Ishikawa (cell line): ENCODE data around the gene FBXL20.

Source experiments
- CEBPB ChIP-seq: IDR thresholded peaks from 2 replicates; pipeline ENCODE4 v1.6.1; 2012
- CREB1 ChIP-seq: IDR thresholded peaks from 2 replicates; pipeline ENCODE4 v1.6.1; 2012; ENCODE audit warnings: low read depth
- EGR1 ChIP-seq: IDR thresholded peaks from 2 replicates; pipeline ENCODE4 v1.6.1; 2012
- EP300 ChIP-seq: IDR thresholded peaks from 2 replicates; pipeline ENCODE4 v1.6.1; 2012; ENCODE audit warnings: borderline replicate concordance
- FOXM1 ChIP-seq: IDR thresholded peaks from 2 replicates; pipeline ENCODE4 v1.6.1; 2012; ENCODE audit warnings: low read depth, borderline replicate concordance
- MAX ChIP-seq: IDR thresholded peaks from 2 replicates; pipeline ENCODE4 v1.6.1; 2012
- NFIC ChIP-seq: IDR thresholded peaks from 2 replicates; pipeline ENCODE4 v1.6.1; 2012
- RAD21 ChIP-seq: IDR thresholded peaks from 2 replicates; pipeline ENCODE4 v1.6.1; 2012; ENCODE audit warnings: low read depth
- REST ChIP-seq: IDR thresholded peaks from 2 replicates; pipeline ENCODE4 v1.6.1; 2012; ENCODE audit warnings: low read depth, mild to moderate bottlenecking
- TAF1 ChIP-seq: IDR thresholded peaks from 2 replicates; pipeline ENCODE4 v1.6.1; 2012; ENCODE audit warnings: low read depth, mild to moderate bottlenecking
- TCF12 ChIP-seq: IDR thresholded peaks from 2 replicates; pipeline ENCODE4 v1.6.1; 2012; ENCODE audit warnings: low read depth
- TEAD4 ChIP-seq: IDR thresholded peaks from 2 replicates; pipeline ENCODE4 v1.6.1; 2012
- USF1 ChIP-seq: IDR thresholded peaks from 2 replicates; pipeline ENCODE4 v1.6.1; 2012
- YY1 ChIP-seq: IDR thresholded peaks from 2 replicates; pipeline ENCODE4 v1.6.1; 2012; ENCODE audit warnings: low read depth
- ZBTB7A ChIP-seq: IDR thresholded peaks from 2 replicates; pipeline ENCODE4 v1.6.1; 2012; ENCODE audit warnings: low read depth

FBXL20 gene

GRCh38 chr17:39443326-39443725 is 41.9 kb upstream of the FBXL20 start:
- TF ChIP-seq NFIC (no peak), MAX (no peak), YY1 (no peak), EGR1 (no peak), CREB1 (no peak), FOXM1 (no peak), USF1 (no peak), CEBPB (no peak), TEAD4 (no peak)

- TF ChIP-seq RAD21 (no peak), CEBPB (no peak), CREB1 (no peak), EGR1 (no peak), TEAD4 (no peak), REST (no peak), NFIC (no peak), MAX (no peak), ZBTB7A (no peak), FOXM1 (no peak), TAF1 (no peak), USF1 (no peak), TCF12 (no peak), EP300 (no peak), YY1 (no peak)
Measured at GRCh38 chr17:39429600-39429999, 28.2 kb upstream of the FBXL20 start.

GRCh38 chr17:39416141-39416540 is 14.7 kb upstream of the FBXL20 start:
- no peak for TF ChIP-seq TAF1
- no peak for TF ChIP-seq CREB1
- TF ChIP-seq ZBTB7A = no peak
- TF ChIP-seq EP300 = no peak
- no peak for TF ChIP-seq NFIC
- no peak for TF ChIP-seq RAD21
- no peak for TF ChIP-seq TCF12
- no peak for TF ChIP-seq FOXM1
- TF ChIP-seq YY1 = no peak
- no peak for TF ChIP-seq USF1
- no peak for TF ChIP-seq EGR1
- TF ChIP-seq REST = no peak
- no peak for TF ChIP-seq TEAD4
- TF ChIP-seq MAX = no peak
- TF ChIP-seq CEBPB = no peak

- no peak for TF ChIP-seq EGR1
- TF ChIP-seq EP300 = no peak
- no peak for TF ChIP-seq REST
- TF ChIP-seq CEBPB = no peak
- TF ChIP-seq TEAD4 = no peak
- no peak for TF ChIP-seq RAD21
- TF ChIP-seq TAF1 = no peak
- no peak for TF ChIP-seq FOXM1
- no peak for TF ChIP-seq MAX
- no peak for TF ChIP-seq NFIC
- TF ChIP-seq ZBTB7A = no peak
- TF ChIP-seq TCF12 = no peak
Measured at GRCh38 chr17:39410279-39410678, 8.9 kb upstream of the FBXL20 start.
